ENCODE data around the gene FXYD6. TPM values are rescaled to one million over a fixed set of nuclear protein-coding genes. Genes with fewer than 3 reads are reported as not detected.

FXYD6 gene
- total RNA-seq, 1 experiment from 2014 or later = 12.2 TPM

DNA sequence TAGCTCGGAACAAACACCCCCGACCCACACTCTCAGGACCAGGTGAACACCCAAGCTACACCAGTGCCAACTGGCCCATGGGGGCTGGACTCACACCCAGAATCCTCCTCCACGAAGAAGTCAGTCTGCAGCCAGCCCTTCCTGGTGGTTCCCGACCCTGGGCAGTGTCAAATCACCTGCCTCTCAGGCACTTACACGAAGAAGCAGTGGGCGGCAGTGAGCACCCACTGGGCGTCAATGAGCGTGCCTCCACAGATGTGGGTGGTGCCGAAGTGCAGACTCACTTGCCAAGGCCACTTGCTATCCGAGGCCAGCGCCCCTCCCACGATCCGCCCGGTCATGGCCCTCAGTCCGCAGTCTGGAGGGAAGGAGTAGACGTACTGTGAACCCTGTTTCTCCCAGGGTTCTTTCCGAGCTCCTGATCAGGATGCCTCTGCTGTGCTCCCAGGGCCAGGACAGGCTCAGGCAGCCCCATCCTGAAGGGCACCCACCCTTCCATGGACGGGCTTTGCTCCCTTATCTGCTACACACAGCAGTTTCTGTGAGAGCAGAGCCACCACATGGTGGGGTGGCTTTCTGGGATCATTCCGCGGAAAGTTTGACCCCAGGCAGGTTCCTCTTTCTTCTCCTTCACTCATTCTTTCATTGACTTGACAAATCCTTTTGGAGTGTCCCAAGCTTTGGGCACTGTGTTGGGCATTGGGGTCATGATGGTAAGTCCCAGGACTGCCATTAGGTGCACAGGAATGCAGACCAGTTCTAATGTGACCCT lies 33.3 kb upstream of the FXYD6 start:
- no peaks in the 10 kb centered on the region for H3K9me3 ChIP-seq (ENCODE audit: low read depth, low read length, poor library complexity, severe bottlenecking)
- ChIA-PET CTCF (no interaction called here), POLR2A (ENCODE audit: low non-redundant PET) (no interaction called here)
- intact Hi-C loops (cut with micrococcal nuclease; ENCODE audit: unreplicated experiment) = no loop called here
- peaks cover 18% of the 10 kb centered on the region for H3K4me1 ChIP-seq (ENCODE audit: insufficient read depth, low read length, poor library complexity, severe bottlenecking)
- no peaks in the 10 kb centered on the region for H3K36me3 ChIP-seq (ENCODE audit: insufficient read depth, low read length, poor library complexity, severe bottlenecking)
- DNase-seq (ENCODE audit: low spot score) = no peak
- no peaks in the 10 kb centered on the region for H3K27me3 ChIP-seq (replicated peaks; ENCODE audit: insufficient read depth, low read depth, low read length, poor library complexity)
- no peak overlapping the region for H3K4me3 ChIP-seq (ENCODE audit: low read depth, low read length, poor library complexity, severe bottlenecking)
- BruUV-seq (replicated peaks) = no TSS peak
- H3K27ac ChIP-seq (ENCODE audit: low read depth, low read length, poor library complexity, severe bottlenecking) = no peak overlapping the region
- no peak for TF ChIP-seq CTCF (conservative IDR thresholded peaks at IDR 0.05; ENCODE audit: low read depth, low read length)
- no peak for TF ChIP-seq EZH2 (IDR thresholded peaks at IDR 0.05; ENCODE audit: borderline replicate concordance, low read depth, low read length, poor library complexity, severe bottlenecking)

DNA sequence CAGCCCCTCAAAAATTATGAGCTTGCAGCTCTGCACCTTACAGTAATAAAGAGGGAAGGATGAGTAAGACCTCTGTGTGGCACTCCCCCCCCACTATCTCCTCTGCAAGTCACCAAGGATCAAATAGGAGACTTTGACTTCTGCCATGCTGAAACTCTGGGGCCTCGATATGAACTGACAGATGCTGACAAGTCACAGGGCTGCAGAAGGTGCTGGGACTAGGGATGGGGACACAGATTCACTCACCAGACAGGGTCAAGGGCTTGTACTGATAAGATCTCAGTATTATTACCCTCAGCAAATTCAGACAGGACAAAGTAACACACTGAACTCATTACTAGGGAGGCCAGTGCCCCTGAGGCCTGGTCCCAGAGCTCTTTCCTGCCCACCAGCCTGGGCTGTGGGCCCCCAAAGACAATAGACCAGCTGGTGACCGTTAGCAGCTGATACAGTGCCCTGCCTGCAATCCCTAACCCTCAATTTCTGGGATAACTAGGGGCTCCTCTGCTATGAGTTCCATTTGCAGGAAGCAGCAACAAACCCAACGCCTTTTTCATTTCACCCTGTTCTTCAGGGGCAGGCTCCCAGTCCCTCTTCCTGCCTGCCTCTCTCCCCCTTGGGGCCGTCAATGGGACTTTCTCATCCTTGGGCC lies 32.6 kb upstream of the FXYD6 start:
- ChIA-PET CTCF (no interaction called here), POLR2A (ENCODE audit: low non-redundant PET) (no interaction called here)
- Histone ChIP-seq H3K4me3 (ENCODE audit: low read depth, low read length, poor library complexity, severe bottlenecking) (no peak overlapping the region), H3K27me3 (replicated peaks; ENCODE audit: insufficient read depth, low read depth, low read length, poor library complexity) (no peaks in the 10 kb centered on the region), H3K36me3 (ENCODE audit: insufficient read depth, low read length, poor library complexity, severe bottlenecking) (no peaks in the 10 kb centered on the region), H3K4me1 (ENCODE audit: insufficient read depth, low read length, poor library complexity, severe bottlenecking) (peaks cover 18% of the 10 kb centered on the region), H3K27ac (ENCODE audit: low read depth, low read length, poor library complexity, severe bottlenecking) (peak overlapping the region; percentile 11), H3K9me3 (ENCODE audit: low read depth, low read length, poor library complexity, severe bottlenecking) (no peaks in the 10 kb centered on the region)
- no peak for DNase-seq (ENCODE audit: low spot score)
- intact Hi-C loops (cut with micrococcal nuclease; ENCODE audit: unreplicated experiment) = no loop called here
- TF ChIP-seq EZH2 (IDR thresholded peaks at IDR 0.05; ENCODE audit: borderline replicate concordance, low read depth, low read length, poor library complexity, severe bottlenecking) = no peak
- BruUV-seq (replicated peaks) = no TSS peak

GRCh38 chr11:117908109-117908895 lies 31.8 kb upstream of the FXYD6 start:
- intact Hi-C loops (cut with micrococcal nuclease; ENCODE audit: unreplicated experiment) = no loop called here
- no peak for DNase-seq (ENCODE audit: low spot score)
- ChIA-PET CTCF (interaction anchor here (1.7 kb wide), 1 partner anchor 39 kb away, joined by 9 read pairs; no protein-coding TSS in a partner anchor), POLR2A (ENCODE audit: low non-redundant PET) (interaction anchor here (1.2 kb wide), 1 partner anchor 31 kb away, joined by 5 read pairs; the partner anchor contains the start of gene FXYD6)
- Histone ChIP-seq H3K27me3 (replicated peaks; ENCODE audit: insufficient read depth, low read depth, low read length, poor library complexity) (no peaks in the 10 kb centered on the region), H3K36me3 (ENCODE audit: insufficient read depth, low read length, poor library complexity, severe bottlenecking) (no peaks in the 10 kb centered on the region), H3K4me3 (ENCODE audit: low read depth, low read length, poor library complexity, severe bottlenecking) (peak overlapping the region; percentile 44), H3K4me1 (ENCODE audit: insufficient read depth, low read length, poor library complexity, severe bottlenecking) (peaks cover 18% of the 10 kb centered on the region), H3K27ac (ENCODE audit: low read depth, low read length, poor library complexity, severe bottlenecking) (peak overlapping the region; percentile 87), H3K9me3 (ENCODE audit: low read depth, low read length, poor library complexity, severe bottlenecking) (no peaks in the 10 kb centered on the region)
- TF ChIP-seq CTCF (conservative IDR thresholded peaks at IDR 0.05; ENCODE audit: low read depth, low read length) (no peak), EZH2 (IDR thresholded peaks at IDR 0.05; ENCODE audit: borderline replicate concordance, low read depth, low read length, poor library complexity, severe bottlenecking) (no peak)
- BruUV-seq (replicated peaks) = no TSS peak

Measured in A673 (cell line).